Hippocampal formation (tissue), 2 donors: ENCODE measurements around the gene SYNGR1.
"Not testable (repeated sequence)": the region's sequence is repeated elsewhere in the genome, so short reads cannot be mapped to it uniquely, and the experiment has no call there.

ENCODE experiments used
- DNase-seq, 2 donors: peaks; one replicate each; lab custom pipeline; 2025; lab: John Stamatoyannopoulos, UW

The SYNGR1 gene

DNA sequence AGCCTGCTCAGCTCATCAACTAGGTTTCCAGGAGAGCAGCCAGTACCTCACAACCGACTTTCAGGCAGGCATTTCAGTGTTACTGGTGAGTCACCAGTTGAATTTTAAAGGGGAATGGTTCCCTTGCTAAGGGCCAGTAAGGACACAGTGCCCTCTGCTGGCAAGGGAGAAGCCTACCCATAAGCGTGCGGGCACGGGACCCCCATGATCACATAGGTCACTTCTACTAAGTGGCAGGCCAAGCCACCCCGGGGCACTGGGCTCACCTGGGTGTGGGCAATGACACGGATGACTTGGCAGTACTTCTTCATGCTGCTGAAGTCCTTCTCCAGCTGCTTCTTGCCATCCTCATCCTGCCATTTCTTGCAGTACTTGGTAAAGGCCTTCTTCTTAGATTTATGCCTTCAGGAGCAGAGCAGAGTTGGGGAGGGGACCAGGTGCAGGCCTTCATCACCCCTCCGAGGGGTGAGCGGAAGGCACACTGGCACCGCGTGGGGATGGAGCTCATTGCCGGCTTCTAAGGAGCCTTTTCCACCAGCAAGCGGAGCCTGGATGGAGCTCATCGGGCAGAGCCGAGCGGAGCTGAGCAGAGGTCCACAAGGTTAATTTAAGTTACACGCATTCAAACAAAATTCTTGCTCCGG lies 33.2 kb upstream of the SYNGR1 start:
- DNase-seq = peak; percentile 51 to 66

DNA sequence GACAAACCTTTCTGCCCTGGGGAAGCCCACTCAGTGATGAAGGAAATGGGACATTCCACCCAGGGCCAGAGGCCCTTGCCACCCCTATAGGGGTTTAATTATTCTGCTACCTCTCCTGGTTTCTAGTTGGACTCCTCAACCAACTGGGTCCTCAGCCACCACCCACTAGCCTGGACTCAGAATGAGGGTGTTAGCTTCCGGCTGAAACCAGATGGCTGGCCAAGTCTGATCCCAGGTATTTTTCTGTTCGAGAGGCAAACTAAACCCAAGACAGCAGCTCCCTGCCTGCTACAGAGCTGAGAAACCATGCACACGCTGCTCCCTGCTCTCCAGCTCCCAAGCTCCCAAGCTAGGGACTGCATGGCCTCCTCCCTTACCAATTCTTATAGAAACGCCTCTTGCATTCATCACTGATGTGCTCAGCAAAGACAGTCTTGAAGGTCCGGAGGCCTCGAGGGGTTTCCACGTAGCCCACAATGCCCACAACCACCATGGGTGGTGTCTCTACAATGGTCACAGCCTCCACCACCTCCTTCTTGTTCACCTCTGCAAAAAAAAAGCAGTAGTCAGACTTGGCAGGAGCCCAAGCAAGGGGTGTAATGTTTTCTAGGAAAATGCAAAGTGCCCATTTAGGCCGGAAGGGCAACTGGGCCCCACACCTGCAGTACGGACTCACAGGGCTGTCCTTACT lies 32.6 kb upstream of the SYNGR1 start:
- no peak for DNase-seq

GRCh38 chr22:39317775-39318506 lies 31.9 kb upstream of the SYNGR1 start:
- no peak for DNase-seq

GRCh38 chr22:39318507-39319283 lies 31.1 kb upstream of the SYNGR1 start:
- no peak for DNase-seq

- DNase-seq = peak; percentile 91 to 96
These were observed 30.3 kb upstream of the SYNGR1 start, which contains the start of gene RPL3 for GRCh38 chr22:39319284-39320022. RPL3 (minus strand) TSS chr22:39319623; CDS start chr22:39319597, 26 bp downstream.

DNA sequence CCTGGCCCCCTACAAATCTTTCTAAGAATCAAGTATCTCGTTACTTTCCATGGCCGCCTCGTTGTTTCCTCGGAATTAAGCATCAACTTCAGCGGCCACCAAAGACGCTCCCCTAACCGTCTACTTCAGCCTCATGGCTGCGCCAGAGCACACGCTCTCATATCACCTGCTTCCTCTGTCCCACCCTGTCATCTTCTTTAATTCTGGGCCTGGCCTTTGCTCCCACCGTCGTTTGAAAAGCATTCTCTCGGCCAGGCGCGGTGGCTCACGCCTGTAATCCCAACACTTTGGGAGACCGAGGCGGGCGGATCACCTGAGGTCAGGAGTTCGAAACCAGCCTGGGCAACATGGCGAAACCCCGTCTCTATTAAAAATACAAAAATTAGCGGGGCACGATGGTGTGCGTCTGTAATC lies 29.2 kb upstream of the SYNGR1 start:
- DNase-seq = not testable (repeated sequence)

DNA sequence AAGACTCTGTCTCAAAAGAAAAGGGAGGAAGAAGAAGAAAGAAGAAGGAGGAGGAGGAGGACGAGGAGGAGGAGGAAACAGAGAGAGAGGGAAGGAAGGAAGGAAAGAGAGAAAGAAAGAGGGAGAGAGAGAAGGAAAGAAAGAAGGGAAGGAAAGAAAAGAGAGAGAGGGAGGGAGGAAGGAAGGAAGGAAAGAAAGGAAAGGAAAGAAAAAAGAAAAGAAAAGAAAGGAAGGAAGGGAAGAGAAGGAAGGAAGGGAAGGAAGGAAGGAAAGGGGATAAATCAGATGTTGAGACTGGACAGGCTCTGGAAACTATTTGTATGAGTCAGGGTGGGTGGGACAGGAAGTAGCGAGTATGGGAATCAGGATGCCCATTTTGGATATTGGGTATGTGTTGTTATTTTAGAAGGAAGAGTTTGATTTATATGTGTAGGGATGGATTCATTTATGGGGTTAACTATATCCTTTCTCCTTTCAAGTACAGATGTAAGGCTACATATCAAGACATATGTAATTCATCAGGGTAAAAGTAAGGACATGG lies 24.3 kb upstream of the SYNGR1 start:
- no peak for DNase-seq

- DNase-seq = no peak
These were observed 21.6 kb upstream of the SYNGR1 start for GRCh38 chr22:39327995-39328754.

DNA sequence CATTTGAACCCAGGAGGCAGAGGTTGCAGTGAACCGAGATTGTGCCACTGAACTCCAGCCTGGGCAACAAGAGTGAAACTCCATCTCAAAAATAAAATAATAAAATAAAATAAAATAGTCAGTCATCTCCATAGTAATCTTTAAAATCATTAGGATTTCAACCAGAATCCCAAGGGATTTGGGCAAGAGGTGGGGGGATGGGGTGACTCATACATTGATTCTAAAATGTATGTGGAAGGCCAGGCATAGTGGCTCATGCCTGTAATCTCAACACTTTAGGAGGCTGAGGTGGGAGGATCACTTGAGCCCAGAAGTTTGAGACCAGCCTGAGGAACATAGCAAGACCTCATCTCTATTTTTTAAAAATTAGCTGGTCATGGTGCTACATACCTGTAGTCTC lies 19.2 kb upstream of the SYNGR1 start:
- DNase-seq = not testable (repeated sequence)

DNA sequence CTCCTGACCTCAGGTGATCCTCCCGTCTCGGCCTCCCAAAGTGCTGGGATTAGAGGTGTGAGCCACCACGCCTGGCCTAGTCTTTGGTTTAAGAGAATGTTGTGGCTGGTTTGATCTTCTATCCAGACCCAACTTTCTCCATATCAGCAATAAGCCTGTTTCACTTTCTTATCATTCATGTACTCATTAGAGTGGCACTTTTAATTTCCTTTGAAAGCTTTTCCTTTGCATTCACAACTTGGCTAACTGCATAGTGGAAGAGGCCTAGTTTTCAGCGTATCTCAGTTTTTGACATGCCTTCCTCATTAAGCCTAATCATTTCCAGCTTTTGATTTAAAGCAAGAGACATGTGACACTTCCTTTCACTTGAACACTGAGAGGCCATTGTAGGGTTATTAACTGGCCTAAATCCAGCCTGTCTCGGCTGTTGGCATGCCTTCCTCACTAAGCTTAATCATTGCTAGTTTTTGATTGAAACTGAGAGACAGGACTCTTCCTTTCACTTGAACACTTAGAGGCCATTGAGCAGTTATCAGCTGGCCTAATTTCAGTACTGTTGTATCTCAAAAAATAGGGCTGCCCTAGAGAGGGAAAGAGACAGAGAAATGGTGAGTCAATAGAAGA lies 17.2 kb upstream of the SYNGR1 start:
- no peak for DNase-seq

- DNase-seq = no peak
These were observed 13.4 kb upstream of the SYNGR1 start for GRCh38 chr22:39336411-39336810.

DNA sequence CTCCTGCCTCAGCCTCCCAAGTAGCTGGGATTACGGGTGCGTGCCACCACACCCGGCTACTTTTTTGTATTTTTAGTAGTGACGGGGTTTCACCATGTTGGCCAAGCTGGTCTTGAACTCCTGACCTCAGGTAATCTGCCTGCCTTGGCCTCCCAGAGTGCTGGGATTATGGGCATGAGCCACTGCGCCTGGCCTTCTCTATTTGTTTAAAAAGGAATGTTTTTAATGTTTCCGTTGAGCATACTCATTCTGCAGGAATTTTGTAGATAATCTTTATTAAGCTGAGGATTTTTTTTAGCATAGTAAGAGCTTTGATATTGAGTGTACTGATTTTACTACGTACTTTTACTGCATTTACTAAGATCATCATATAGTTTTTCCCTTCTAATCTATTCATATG lies 10.0 kb upstream of the SYNGR1 start:
- DNase-seq = not testable (repeated sequence)

GRCh38 chr22:39341179-39341578 lies 8.6 kb upstream of the SYNGR1 start:
- DNase-seq = no peak

DNA sequence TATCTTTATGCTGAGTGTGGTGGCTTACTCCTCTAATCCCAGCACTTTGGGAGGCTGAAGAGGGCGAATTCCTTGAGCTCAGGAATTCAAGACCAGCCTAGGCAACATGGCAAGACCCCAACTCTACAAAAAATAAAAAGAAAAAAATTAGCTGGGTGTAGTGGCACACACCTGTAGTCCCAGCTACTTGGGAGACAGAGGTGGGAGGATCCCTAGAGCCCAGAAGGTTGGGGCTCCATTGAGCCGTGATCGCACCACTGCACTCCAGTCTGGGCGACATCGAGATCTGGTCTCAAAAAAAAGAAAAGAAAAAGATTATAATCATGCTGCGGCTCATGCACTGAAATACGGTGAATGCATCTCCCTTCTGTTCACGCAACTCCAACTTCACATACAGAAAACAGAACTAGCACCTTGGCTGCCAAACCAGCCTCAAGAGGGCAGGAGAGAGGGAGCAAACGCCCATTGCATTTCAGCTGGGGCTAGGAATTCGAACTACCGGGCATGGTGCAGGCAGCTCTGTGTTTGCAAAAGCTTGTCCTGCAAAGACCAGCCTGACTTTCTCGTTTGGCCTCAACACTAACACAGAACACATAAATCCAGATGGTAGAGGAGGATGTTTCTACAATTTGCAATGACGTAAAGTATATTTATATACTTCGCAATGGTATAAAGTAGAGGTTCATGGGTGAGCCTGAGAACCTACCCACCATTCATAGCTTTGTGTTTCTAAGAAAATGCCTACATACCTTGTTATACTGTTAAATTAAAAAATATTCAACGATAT lies 6.3 kb upstream of the SYNGR1 start:
- peak; percentile 63 for DNase-seq

DNA sequence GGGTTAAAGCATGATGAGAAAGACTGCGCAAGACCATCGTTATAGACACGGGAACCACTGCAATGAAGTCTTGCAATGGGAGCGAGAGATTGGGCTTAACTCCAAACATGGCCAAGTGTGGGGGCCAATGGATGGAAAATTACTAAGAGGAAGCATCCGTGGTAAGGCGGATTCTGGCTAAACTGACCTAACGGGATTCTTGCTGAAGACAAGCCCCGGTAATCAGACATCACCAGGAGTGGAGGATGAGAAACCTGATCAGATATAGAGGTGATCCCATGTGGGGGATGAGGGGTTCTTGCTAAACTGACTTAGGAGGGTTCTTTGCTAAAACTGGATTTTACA lies 5.8 kb upstream of the SYNGR1 start:
- no peak for DNase-seq

DNA sequence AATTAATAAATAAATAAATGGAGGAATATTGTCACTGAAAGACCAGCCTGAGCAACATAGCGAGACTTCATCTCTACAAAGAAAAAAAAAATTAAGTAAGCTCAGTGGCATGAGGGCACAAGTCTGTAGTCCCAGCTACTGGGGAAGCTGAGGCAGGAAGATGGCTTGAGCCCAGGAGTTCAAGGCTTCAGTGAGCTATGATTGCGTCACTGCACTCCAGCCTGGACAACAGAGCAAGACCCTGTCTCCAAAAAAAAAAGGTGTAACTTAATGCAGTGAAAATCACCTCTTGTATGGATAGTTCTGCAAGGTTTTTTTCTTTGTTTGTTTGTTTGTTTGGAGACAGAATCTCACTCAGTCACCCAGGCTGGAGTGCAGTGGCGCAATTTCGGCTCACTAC lies 4.6 kb upstream of the SYNGR1 start:
- DNase-seq = no peak

DNA sequence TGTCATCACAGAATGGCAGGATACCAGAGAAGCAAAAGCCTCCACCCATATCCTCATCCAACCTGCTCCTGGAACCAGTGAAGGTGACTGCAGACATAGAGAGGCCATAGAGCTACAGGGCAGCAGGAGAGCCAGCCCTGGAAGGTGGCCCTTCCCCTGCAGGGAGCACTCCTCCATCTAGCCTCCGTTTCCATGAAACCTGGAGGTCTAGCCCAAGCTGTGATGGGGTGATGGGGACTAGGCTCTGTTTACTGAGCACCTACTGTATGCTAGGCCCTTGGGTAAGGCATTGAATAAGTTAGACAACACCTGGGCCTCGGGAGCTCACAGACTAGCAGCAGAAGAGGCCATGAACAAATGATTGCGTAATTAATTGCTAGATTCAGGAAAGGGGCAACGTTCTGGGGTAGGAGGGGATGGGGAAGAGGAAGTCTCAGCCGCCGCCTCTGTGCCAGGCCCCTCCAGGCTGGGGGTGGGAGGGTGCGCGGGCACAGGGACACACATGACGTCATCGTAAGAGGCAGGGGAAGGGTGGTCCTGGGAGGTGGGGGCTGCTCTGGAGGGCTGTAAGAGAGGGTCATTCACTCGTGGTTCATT lies 784 bp upstream of the SYNGR1 start:
- DNase-seq = peak in 1 of 2 donors; percentile 38

GRCh38 chr22:39349506-39349966 lies 255 bp upstream of the SYNGR1 start:
- DNase-seq = peak; percentile 41 to 45
